Liver (tissue), 9 donors: ENCODE results near the gene EMD. TPM values are rescaled to one million over a fixed set of nuclear protein-coding genes. Genes with fewer than 3 reads are reported as not detected.

Source experiments
- DNase-seq: peaks from one replicate; pipeline ENCODE4 v3.0.0-alpha.2; 2017; ENCODE audit warnings: low spot score
- H3K27ac ChIP-seq, 2 donors: one replicate each; pipeline ENCODE4 v1.7.0; 2013; ENCODE audit warnings: inconsistent platforms in 2 of 2, low read length in 2 of 2, control low read depth in 1 of 2, low read depth in 1 of 2, mild to moderate bottlenecking in 1 of 2
- H3K27me3 ChIP-seq, 4 donors: one replicate each; pipeline versions ENCODE4 v1.6.1 to v1.7.0; 2013; ENCODE audit warnings: low read length in 3 of 4, inconsistent platforms in 1 of 4, mild to moderate bottlenecking in 1 of 4, moderate library complexity in 1 of 4; ENCODE audit not compliant: control insufficient read depth in 4 of 4, insufficient read depth in 4 of 4
- H3K36me3 ChIP-seq, 4 donors: one replicate each; pipeline versions ENCODE4 v1.6.1 to v1.7.0; 2013; ENCODE audit warnings: low read length in 3 of 4, mild to moderate bottlenecking in 3 of 4, low read depth in 1 of 4, moderate library complexity in 1 of 4; ENCODE audit not compliant: control insufficient read depth in 4 of 4, insufficient read depth in 3 of 4
- H3K4me1 ChIP-seq, 4 donors: one replicate each; pipeline versions ENCODE4 v1.6.1 to v1.7.0; 2013; ENCODE audit warnings: low read length in 3 of 4, mild to moderate bottlenecking in 3 of 4, moderate library complexity in 1 of 4; ENCODE audit not compliant: control insufficient read depth in 4 of 4, insufficient read depth in 4 of 4
- H3K4me3 ChIP-seq, 3 donors: one replicate each; pipeline versions ENCODE4 v1.6.1 to v1.7.0; 2013; ENCODE audit warnings: low read length in 3 of 3, control low read depth in 1 of 3, low read depth in 1 of 3, mild to moderate bottlenecking in 1 of 3
- H3K9ac ChIP-seq, 2 donors: one replicate each; pipeline ENCODE4 v1.7.0; 2013; ENCODE audit warnings: low read length in 2 of 2, mild to moderate bottlenecking in 2 of 2, moderate library complexity in 2 of 2, control low read depth in 1 of 2, low read depth in 1 of 2
- H3K9me3 ChIP-seq, 4 donors: one replicate each; pipeline versions ENCODE4 v1.6.1 to v1.7.0; 2013; ENCODE audit warnings: low read length in 3 of 4; ENCODE audit not compliant: control insufficient read depth in 4 of 4
- GABPA ChIP-seq, 2 donors: IDR thresholded peaks in 1 of 2; conservative IDR thresholded peaks in 1 of 2; 2 replicates each; pipeline ENCODE4 v1.6.1; 2016; ENCODE audit warnings: antibody characterized with exemption in 2 of 2, mild to moderate bottlenecking in 1 of 2, moderate library complexity in 1 of 2
- HNF4A ChIP-seq, 2 donors: conservative IDR thresholded peaks; 2 replicates each; pipeline ENCODE4 v1.6.1; 2016; ENCODE audit warnings: antibody characterized with exemption in 2 of 2, mild to moderate bottlenecking in 2 of 2
- HNF4G ChIP-seq: IDR thresholded peaks from 2 replicates; pipeline ENCODE4 v1.6.1; 2016; ENCODE audit warnings: antibody characterized with exemption
- NR2F2 ChIP-seq: IDR thresholded peaks from 2 replicates; pipeline ENCODE4 v1.6.1; 2016; ENCODE audit warnings: antibody characterized with exemption
- RAD21 ChIP-seq, 2 donors: IDR thresholded peaks; 2 replicates each; pipeline ENCODE4 v1.6.1; 2016; ENCODE audit warnings: antibody characterized with exemption in 2 of 2, mild to moderate bottlenecking in 2 of 2
- RXRA ChIP-seq, 2 donors: IDR thresholded peaks; 2 replicates each; pipeline ENCODE4 v1.6.1; 2017 to 2018; ENCODE audit warnings: antibody characterized with exemption in 2 of 2, mild to moderate bottlenecking in 1 of 2
- SP1 ChIP-seq: IDR thresholded peaks from 2 replicates; pipeline ENCODE4 v1.6.1; 2018; ENCODE audit warnings: antibody characterized with exemption, mild to moderate bottlenecking
- WGBS: extraction: QIAGEN DNeasy Blood & Tissue Kit; methylation state at CpG from one replicate; pipeline ENCODE4 v1.1.7; 2013; 5-methylcytosine and 5-hydroxymethylcytosine counted together
- polyA plus RNA-seq, 2 donors: library from polyadenylated mRNA; stranded (reverse) in 1 of 2; unstranded in 1 of 2; fragments of 200-250 nt in 1 of 2; fragments of >200 nt in 1 of 2; fragmentation: Nextera tagmentation in 1 of 2; extraction: Ambion mirVana in 1 of 2; gene quantifications; one replicate each; pipeline versions ENCODE4 v1.2.1 to v1.2.3, GENCODE V29; 2013 to 2015
- total RNA-seq, 2 donors: library from RNA; depleted of rRNA; stranded (reverse); fragments of >200 nt; gene quantifications; one replicate each; pipeline ENCODE4 v1.2.3, GENCODE V29; 2014
- TF ChIP-seq, protein P1 (sequence below): IDR thresholded peaks from 2 replicates; pipeline ENCODE4 v1.6.1; 2016; ENCODE audit warnings: antibody characterized with exemption, mild to moderate bottlenecking
- TF ChIP-seq, protein P2 (sequence below): IDR thresholded peaks from 2 replicates; pipeline ENCODE4 v1.6.1; 2016; ENCODE audit warnings: antibody characterized with exemption
- TF ChIP-seq, protein P3 (sequence below): IDR thresholded peaks from 2 replicates; pipeline ENCODE4 v1.6.1; 2016; ENCODE audit warnings: antibody characterized with exemption
- TF ChIP-seq, protein P4 (sequence below): IDR thresholded peaks from 2 replicates; pipeline ENCODE4 v1.6.1; 2016; ENCODE audit warnings: antibody characterized with exemption
- TF ChIP-seq, protein P5 (sequence below): fragments of 150-350 bp; IDR thresholded peaks from 2 replicates; pipeline ENCODE4 v1.5.1; 2017; ENCODE audit warnings: improper control_type of control experiment, low read depth, low read length; ENCODE audit not compliant: missing input control
- donor health status: healthy.
- donor health status: healthy.
- donor health status: healthy.
- donor health status: healthy.
- donor health status: healthy.

Gene EMD
- total and polyA plus RNA-seq, 4 donors = 11.6 to 38.0 (median 17.0) TPM

DNA sequence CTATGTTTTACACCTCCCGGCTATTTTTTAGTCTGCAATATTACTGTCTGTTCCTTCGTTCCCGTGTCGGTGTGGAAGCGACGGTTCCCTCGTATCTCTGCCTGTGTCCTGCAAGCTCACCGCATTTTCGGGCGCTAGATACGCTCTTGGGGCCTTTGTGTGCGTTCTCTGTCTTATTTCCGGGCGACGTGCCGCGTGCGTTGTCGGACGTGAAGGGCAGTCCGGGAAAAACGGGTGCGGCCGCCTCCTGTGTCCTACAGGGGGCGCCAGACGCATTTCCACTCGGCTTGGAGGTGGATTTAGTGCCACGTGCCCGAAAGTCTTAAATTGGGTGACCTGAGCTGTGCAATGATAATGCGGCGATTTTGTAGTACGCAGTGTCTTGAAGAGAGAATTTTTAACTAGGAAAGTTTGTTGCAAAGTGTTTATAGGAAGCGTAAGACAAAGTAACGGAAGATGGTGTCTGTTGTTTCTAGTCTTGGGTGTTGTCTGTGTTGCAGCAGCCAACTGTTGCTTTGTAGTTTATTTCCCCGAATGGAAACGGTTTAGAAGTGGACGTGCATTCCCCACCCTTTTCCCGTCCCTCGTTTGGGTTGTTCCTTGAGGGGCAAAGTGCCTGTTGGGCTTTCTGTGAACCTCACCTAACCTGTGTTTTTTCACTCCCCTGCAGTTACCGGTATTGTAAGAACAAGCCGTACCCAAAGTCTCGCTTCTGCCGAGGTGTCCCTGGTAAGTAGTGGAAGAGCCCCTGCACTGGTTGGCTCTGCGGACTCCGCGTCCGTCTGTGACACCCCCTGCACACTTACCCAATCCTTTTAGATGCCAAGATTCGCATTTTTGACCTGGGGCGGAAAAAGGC lies 19.8 kb downstream of the EMD start:
- Histone ChIP-seq H3K27ac (peak overlapping the region; percentile 80 to 98), H3K9ac (peak overlapping the region; percentile 95 to 98), H3K9me3 (no peaks in the 10 kb centered on the region), H3K4me1 (peaks cover 1 to 36% (median 26%) of the 10 kb centered on the region in 4 donors), H3K4me3 (peak overlapping the region; percentile 71 to 94 (median 92)), H3K27me3 (no peaks in the 10 kb centered on the region), H3K36me3 (peaks cover 0 to 10% (median 7%) of the 10 kb centered on the region in 4 donors)
- TF ChIP-seq, protein P1, sequence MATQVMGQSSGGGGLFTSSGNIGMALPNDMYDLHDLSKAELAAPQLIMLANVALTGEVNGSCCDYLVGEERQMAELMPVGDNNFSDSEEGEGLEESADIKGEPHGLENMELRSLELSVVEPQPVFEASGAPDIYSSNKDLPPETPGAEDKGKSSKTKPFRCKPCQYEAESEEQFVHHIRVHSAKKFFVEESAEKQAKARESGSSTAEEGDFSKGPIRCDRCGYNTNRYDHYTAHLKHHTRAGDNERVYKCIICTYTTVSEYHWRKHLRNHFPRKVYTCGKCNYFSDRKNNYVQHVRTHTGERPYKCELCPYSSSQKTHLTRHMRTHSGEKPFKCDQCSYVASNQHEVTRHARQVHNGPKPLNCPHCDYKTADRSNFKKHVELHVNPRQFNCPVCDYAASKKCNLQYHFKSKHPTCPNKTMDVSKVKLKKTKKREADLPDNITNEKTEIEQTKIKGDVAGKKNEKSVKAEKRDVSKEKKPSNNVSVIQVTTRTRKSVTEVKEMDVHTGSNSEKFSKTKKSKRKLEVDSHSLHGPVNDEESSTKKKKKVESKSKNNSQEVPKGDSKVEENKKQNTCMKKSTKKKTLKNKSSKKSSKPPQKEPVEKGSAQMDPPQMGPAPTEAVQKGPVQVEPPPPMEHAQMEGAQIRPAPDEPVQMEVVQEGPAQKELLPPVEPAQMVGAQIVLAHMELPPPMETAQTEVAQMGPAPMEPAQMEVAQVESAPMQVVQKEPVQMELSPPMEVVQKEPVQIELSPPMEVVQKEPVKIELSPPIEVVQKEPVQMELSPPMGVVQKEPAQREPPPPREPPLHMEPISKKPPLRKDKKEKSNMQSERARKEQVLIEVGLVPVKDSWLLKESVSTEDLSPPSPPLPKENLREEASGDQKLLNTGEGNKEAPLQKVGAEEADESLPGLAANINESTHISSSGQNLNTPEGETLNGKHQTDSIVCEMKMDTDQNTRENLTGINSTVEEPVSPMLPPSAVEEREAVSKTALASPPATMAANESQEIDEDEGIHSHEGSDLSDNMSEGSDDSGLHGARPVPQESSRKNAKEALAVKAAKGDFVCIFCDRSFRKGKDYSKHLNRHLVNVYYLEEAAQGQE = no peak
- TF ChIP-seq, protein P2, sequence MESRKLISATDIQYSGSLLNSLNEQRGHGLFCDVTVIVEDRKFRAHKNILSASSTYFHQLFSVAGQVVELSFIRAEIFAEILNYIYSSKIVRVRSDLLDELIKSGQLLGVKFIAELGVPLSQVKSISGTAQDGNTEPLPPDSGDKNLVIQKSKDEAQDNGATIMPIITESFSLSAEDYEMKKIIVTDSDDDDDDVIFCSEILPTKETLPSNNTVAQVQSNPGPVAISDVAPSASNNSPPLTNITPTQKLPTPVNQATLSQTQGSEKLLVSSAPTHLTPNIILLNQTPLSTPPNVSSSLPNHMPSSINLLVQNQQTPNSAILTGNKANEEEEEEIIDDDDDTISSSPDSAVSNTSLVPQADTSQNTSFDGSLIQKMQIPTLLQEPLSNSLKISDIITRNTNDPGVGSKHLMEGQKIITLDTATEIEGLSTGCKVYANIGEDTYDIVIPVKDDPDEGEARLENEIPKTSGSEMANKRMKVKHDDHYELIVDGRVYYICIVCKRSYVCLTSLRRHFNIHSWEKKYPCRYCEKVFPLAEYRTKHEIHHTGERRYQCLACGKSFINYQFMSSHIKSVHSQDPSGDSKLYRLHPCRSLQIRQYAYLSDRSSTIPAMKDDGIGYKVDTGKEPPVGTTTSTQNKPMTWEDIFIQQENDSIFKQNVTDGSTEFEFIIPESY = no peak
- peak; percentile 76 to 77 for TF ChIP-seq RAD21 (IDR thresholded peaks at IDR 0.05)
- TF ChIP-seq, protein P3, sequence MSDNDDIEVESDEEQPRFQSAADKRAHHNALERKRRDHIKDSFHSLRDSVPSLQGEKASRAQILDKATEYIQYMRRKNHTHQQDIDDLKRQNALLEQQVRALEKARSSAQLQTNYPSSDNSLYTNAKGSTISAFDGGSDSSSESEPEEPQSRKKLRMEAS = peak; percentile 82
- TF ChIP-seq, protein P4, sequence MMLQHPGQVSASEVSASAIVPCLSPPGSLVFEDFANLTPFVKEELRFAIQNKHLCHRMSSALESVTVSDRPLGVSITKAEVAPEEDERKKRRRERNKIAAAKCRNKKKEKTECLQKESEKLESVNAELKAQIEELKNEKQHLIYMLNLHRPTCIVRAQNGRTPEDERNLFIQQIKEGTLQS = no peak
- peak; percentile 13 for TF ChIP-seq NR2F2
- TF ChIP-seq, protein P5, sequence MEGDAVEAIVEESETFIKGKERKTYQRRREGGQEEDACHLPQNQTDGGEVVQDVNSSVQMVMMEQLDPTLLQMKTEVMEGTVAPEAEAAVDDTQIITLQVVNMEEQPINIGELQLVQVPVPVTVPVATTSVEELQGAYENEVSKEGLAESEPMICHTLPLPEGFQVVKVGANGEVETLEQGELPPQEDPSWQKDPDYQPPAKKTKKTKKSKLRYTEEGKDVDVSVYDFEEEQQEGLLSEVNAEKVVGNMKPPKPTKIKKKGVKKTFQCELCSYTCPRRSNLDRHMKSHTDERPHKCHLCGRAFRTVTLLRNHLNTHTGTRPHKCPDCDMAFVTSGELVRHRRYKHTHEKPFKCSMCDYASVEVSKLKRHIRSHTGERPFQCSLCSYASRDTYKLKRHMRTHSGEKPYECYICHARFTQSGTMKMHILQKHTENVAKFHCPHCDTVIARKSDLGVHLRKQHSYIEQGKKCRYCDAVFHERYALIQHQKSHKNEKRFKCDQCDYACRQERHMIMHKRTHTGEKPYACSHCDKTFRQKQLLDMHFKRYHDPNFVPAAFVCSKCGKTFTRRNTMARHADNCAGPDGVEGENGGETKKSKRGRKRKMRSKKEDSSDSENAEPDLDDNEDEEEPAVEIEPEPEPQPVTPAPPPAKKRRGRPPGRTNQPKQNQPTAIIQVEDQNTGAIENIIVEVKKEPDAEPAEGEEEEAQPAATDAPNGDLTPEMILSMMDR = peak; percentile 72
- TF ChIP-seq HNF4G = no peak
- no peak for TF ChIP-seq SP1
- TF ChIP-seq HNF4A (conservative IDR thresholded peaks at IDR 0.05) = no peak
- no peak for TF ChIP-seq RXRA (IDR thresholded peaks at IDR 0.05)
- peak in 1 of 2 donors; percentile 26 for TF ChIP-seq GABPA (IDR thresholded peaks at IDR 0.05 in 1 of 2, conservative IDR thresholded peaks at IDR 0.05 in 1 of 2)
- WGBS = 1% methylated on average over 49 of the region's 49 CpGs
- peak; percentile 88 for DNase-seq
